ENCODE results near the gene ABCA13. TPM values are rescaled to one million over a fixed set of nuclear protein-coding genes. Genes with fewer than 3 reads are reported as not detected.

ABCA13 gene
- total RNA-seq, 1 experiment from 2014 or later: not detected

DNA sequence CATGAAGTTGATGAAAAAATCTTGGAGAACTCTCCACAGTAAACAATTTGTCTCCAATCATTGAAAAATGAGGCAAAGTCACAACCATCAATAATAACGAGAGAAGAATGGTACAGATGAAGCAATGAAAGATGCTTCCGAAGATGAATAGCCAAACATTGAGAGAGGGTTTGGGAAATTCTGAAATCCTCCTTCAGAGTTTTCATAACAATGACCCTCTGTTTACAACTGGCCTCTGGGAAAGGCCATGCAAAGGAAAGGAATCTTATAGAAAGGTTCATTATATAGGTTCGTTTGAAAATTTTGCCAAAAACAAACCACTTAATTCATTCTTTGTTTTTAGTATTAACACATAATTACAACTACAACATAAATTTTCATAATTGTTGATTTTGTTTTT is 166.5 kb downstream of the ABCA13 start:
- ATAC-seq (no peak), DNase-seq (ENCODE audit: low read depth, low spot score) (no peak)
- intact Hi-C loops (cut with micrococcal nuclease): no loop called here
- H3K9ac ChIP-seq (ENCODE audit: low read length): no peak overlapping the region
- H2AFZ ChIP-seq (ENCODE audit: low read depth, low read length, poor library complexity, severe bottlenecking): no peak overlapping the region
- no peaks in the 10 kb centered on the region for H3K4me1 ChIP-seq (ENCODE audit: control insufficient read depth in 1 of 2, insufficient read depth in 2 of 2, low read length in 2 of 2)
- H3K4me2 ChIP-seq (ENCODE audit: low read length): no peak overlapping the region
- H3K27ac ChIP-seq (ENCODE audit: low read depth, low read length): no peak overlapping the region
- CTCF ChIA-PET: no interaction called here
- no peaks in the 10 kb centered on the region for H3K79me2 ChIP-seq (ENCODE audit: insufficient read depth, low read length)
- no peaks in the 10 kb centered on the region for H4K20me1 ChIP-seq (ENCODE audit: insufficient read depth)
- no peaks in the 10 kb centered on the region for H3K9me2 ChIP-seq (ENCODE audit: insufficient read depth)
- no peak overlapping the region for H3K4me3 ChIP-seq (replicated peaks in 1 of 2; ENCODE audit: low read depth in 1 of 2, low read length in 2 of 2)
- RAD21 ChIA-PET (ENCODE audit: low non-redundant PET in 1 of 2, low total read pairs in 2 of 2, uncharacterized antibody in 2 of 2, unreplicated experiment in 2 of 2): no interaction called here
- POLR2A ChIA-PET: no interaction called here
- H3K9me3 ChIP-seq (ENCODE audit: control insufficient read depth in 1 of 2, insufficient read depth in 1 of 2, low read depth in 1 of 2, low read length in 2 of 2): no peaks in the 10 kb centered on the region
- TF ChIP-seq, protein P1, sequence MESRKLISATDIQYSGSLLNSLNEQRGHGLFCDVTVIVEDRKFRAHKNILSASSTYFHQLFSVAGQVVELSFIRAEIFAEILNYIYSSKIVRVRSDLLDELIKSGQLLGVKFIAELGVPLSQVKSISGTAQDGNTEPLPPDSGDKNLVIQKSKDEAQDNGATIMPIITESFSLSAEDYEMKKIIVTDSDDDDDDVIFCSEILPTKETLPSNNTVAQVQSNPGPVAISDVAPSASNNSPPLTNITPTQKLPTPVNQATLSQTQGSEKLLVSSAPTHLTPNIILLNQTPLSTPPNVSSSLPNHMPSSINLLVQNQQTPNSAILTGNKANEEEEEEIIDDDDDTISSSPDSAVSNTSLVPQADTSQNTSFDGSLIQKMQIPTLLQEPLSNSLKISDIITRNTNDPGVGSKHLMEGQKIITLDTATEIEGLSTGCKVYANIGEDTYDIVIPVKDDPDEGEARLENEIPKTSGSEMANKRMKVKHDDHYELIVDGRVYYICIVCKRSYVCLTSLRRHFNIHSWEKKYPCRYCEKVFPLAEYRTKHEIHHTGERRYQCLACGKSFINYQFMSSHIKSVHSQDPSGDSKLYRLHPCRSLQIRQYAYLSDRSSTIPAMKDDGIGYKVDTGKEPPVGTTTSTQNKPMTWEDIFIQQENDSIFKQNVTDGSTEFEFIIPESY (IDR thresholded peaks at IDR 0.05; ENCODE audit: extremely low read depth, insufficient replicate concordance, low read length): no peak
- H3K36me3 ChIP-seq (ENCODE audit: control insufficient read depth in 1 of 2, insufficient read depth in 2 of 2, low read length in 2 of 2): no peaks in the 10 kb centered on the region
- BruUV-seq (replicated peaks): no TSS peak
- no peaks in the 10 kb centered on the region for H3K27me3 ChIP-seq (ENCODE audit: insufficient read depth, low read length)

DNA sequence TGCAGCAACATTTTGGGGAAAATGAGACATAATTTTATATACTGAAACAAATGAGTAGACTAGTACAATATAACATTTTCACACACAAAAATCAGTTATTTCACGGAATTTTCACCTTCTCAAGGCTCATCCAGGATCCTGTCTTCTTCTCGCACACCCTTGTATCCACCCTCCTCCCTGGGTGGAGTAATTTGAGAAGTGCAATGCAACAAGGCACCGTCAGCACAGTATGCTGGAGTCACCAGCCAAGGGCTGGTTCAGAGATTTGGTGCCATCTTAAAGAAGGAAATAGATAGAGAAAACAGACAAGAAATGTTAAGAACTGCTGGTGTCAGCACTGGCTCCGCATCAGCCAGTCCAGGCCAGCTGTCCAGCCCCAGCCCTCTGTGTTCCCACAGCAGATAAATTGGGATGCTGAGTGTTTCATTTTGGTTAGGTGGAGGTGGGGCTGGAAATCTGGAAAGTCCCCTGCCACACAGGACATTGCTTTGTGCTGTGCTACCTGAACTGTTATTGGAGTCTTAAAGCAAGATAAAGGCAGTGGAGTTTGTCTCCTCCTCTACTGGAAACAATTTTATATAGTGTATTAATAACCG is 176.1 kb downstream of the ABCA13 start:
- Histone ChIP-seq H3K9me2 (ENCODE audit: insufficient read depth) (no peaks in the 10 kb centered on the region), H3K4me2 (ENCODE audit: low read length) (no peak overlapping the region), H3K27me3 (ENCODE audit: insufficient read depth, low read length) (no peaks in the 10 kb centered on the region), H3K4me1 (ENCODE audit: control insufficient read depth in 1 of 2, insufficient read depth in 2 of 2, low read length in 2 of 2) (no peaks in the 10 kb centered on the region), H4K20me1 (ENCODE audit: insufficient read depth) (no peaks in the 10 kb centered on the region), H3K9me3 (ENCODE audit: control insufficient read depth in 1 of 2, insufficient read depth in 1 of 2, low read depth in 1 of 2, low read length in 2 of 2) (no peaks in the 10 kb centered on the region), H3K27ac (ENCODE audit: low read depth, low read length) (no peak overlapping the region), H3K4me3 (replicated peaks in 1 of 2; ENCODE audit: low read depth in 1 of 2, low read length in 2 of 2) (no peak overlapping the region), H2AFZ (ENCODE audit: low read depth, low read length, poor library complexity, severe bottlenecking) (no peak overlapping the region), H3K36me3 (ENCODE audit: control insufficient read depth in 1 of 2, insufficient read depth in 2 of 2, low read length in 2 of 2) (no peaks in the 10 kb centered on the region), H3K79me2 (ENCODE audit: insufficient read depth, low read length) (no peaks in the 10 kb centered on the region), H3K9ac (ENCODE audit: low read length) (no peak overlapping the region)
- BruUV-seq (replicated peaks): no TSS peak
- ChIA-PET RAD21 (ENCODE audit: low non-redundant PET in 1 of 2, low total read pairs in 2 of 2, uncharacterized antibody in 2 of 2, unreplicated experiment in 2 of 2) (no interaction called here), POLR2A (no interaction called here), CTCF (no interaction called here)
- intact Hi-C loops (cut with micrococcal nuclease): no loop called here
- no peak for ATAC-seq
- DNase-seq (ENCODE audit: low read depth, low spot score): no peak
- TF ChIP-seq ZFX (IDR thresholded peaks at IDR 0.05): no peak
- no peak for TF ChIP-seq YY1 (IDR thresholded peaks at IDR 0.05; ENCODE audit: extremely low read depth, insufficient replicate concordance, low read depth, low read length)
- TF ChIP-seq, protein P2, sequence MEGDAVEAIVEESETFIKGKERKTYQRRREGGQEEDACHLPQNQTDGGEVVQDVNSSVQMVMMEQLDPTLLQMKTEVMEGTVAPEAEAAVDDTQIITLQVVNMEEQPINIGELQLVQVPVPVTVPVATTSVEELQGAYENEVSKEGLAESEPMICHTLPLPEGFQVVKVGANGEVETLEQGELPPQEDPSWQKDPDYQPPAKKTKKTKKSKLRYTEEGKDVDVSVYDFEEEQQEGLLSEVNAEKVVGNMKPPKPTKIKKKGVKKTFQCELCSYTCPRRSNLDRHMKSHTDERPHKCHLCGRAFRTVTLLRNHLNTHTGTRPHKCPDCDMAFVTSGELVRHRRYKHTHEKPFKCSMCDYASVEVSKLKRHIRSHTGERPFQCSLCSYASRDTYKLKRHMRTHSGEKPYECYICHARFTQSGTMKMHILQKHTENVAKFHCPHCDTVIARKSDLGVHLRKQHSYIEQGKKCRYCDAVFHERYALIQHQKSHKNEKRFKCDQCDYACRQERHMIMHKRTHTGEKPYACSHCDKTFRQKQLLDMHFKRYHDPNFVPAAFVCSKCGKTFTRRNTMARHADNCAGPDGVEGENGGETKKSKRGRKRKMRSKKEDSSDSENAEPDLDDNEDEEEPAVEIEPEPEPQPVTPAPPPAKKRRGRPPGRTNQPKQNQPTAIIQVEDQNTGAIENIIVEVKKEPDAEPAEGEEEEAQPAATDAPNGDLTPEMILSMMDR (IDR thresholded peaks at IDR 0.05 in 2 of 3, conservative IDR thresholded peaks at IDR 0.05 in 1 of 3; ENCODE audit: borderline replicate concordance in 1 of 3, insufficient read depth in 1 of 3, low read depth in 2 of 3, low read length in 2 of 3): no peak
- TF ChIP-seq FOSL1 (IDR thresholded peaks at IDR 0.05; ENCODE audit: low read depth): no peak
- TF ChIP-seq ELF1 (IDR thresholded peaks at IDR 0.05; ENCODE audit: borderline replicate concordance, low read depth): no peak
- no peak for TF ChIP-seq EZH2 (IDR thresholded peaks at IDR 0.05)
- TF ChIP-seq RAD21 (IDR thresholded peaks at IDR 0.05; ENCODE audit: low read depth): no peak
- TF ChIP-seq SIN3A (IDR thresholded peaks at IDR 0.05; ENCODE audit: low read depth): no peak
- TF ChIP-seq CEBPB (IDR thresholded peaks at IDR 0.05; ENCODE audit: low read depth): no peak
- TF ChIP-seq SRF (IDR thresholded peaks at IDR 0.05; ENCODE audit: low read depth): no peak
- TF ChIP-seq, protein P3, sequence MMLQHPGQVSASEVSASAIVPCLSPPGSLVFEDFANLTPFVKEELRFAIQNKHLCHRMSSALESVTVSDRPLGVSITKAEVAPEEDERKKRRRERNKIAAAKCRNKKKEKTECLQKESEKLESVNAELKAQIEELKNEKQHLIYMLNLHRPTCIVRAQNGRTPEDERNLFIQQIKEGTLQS (IDR thresholded peaks at IDR 0.05): no peak
- no peak for TF ChIP-seq ZNF274 (IDR thresholded peaks at IDR 0.05; ENCODE audit: low read depth, low read length)
- no peak for TF ChIP-seq JUND (IDR thresholded peaks at IDR 0.05)
- TF ChIP-seq CBX3 (IDR thresholded peaks at IDR 0.05; ENCODE audit: low read depth): no peak
